WERI-Rb-1 (cell line): ENCODE measurements around the gene TP73.

Experiments
- DNase-seq: peaks from one replicate; pipeline ENCODE4 v3.0.0-alpha.2; 2020
- H3K27ac ChIP-seq: fragments of 250-450 bp; sonication (Bioruptor Pico); 2 replicates; pipeline ENCODE4 v1.5.1; 2020; ENCODE audit warnings: mild to moderate bottlenecking, moderate library complexity
- H3K27me3 ChIP-seq: fragments of 250-450 bp; sonication (Bioruptor Pico); 2 replicates; pipeline ENCODE4 v1.5.1; 2021; ENCODE audit warnings: mild to moderate bottlenecking, low read depth, moderate library complexity; ENCODE audit not compliant: insufficient read depth, severe bottlenecking
- H3K36me3 ChIP-seq: fragments of 250-450 bp; sonication (Bioruptor Pico); 2 replicates; pipeline ENCODE4 v1.5.1; 2020; ENCODE audit warnings: mild to moderate bottlenecking, moderate library complexity
- H3K4me3 ChIP-seq: 2 replicates; pipeline ENCODE4 v1.5.1; 2011; ENCODE audit warnings: low read depth, mild to moderate bottlenecking, control low read depth, low read length
- H3K9me3 ChIP-seq: fragments of 250-450 bp; sonication (Bioruptor Pico); 2 replicates; pipeline ENCODE4 v1.5.1; 2021; ENCODE audit warnings: mild to moderate bottlenecking, moderate library complexity; ENCODE audit not compliant: severe bottlenecking
- TF ChIP-seq, protein P1 (sequence below): IDR thresholded peaks from 2 replicates; pipeline ENCODE4 v1.5.1; 2011; ENCODE audit warnings: low read depth, mild to moderate bottlenecking, control low read depth, inconsistent platforms, low read length

The TP73 gene

DNA sequence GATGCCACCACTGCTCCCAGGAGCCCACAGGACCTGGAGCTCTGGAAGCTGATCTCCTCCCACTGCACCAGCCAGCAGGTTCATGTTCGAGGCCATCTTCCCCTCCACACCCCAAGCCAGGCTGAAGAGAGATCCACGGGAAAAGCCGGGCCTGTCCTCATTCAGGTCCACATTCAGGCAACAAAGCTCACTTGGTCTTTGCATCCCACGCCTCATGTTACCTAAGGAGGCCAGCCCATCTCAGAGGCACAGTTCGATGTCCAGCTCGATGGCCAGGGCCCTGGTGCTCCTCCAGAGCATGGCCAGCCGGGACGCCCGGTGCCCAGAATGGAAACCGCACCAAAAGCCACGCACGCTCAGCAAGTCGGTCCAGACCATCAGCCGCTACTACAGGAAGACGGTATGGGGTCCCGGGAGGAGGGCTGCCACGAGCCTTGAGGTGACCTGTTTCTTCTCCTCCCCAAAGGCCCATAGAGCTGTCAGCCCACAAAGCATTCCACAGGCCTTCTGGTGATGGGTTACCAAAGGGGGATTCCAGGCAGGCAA lies 100.2 kb downstream of the TP73 start, which contains the start of gene CCDC27:
Gene CCDC27 (plus strand): TSS at position 51 of the 546 bp plus-strand sequence. CDS start 32 bp downstream, at position 83.
- TF ChIP-seq, protein P1, sequence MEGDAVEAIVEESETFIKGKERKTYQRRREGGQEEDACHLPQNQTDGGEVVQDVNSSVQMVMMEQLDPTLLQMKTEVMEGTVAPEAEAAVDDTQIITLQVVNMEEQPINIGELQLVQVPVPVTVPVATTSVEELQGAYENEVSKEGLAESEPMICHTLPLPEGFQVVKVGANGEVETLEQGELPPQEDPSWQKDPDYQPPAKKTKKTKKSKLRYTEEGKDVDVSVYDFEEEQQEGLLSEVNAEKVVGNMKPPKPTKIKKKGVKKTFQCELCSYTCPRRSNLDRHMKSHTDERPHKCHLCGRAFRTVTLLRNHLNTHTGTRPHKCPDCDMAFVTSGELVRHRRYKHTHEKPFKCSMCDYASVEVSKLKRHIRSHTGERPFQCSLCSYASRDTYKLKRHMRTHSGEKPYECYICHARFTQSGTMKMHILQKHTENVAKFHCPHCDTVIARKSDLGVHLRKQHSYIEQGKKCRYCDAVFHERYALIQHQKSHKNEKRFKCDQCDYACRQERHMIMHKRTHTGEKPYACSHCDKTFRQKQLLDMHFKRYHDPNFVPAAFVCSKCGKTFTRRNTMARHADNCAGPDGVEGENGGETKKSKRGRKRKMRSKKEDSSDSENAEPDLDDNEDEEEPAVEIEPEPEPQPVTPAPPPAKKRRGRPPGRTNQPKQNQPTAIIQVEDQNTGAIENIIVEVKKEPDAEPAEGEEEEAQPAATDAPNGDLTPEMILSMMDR, result no peak
- DNase-seq, result no peak
- Histone ChIP-seq H3K4me3 (no peak within 1 kb of the TSS), H3K27me3 (no peaks in the 10 kb centered on the region), H3K36me3 (no peaks in the 10 kb centered on the region), H3K27ac (no peak within 1 kb of the TSS), H3K9me3 (no peaks in the 10 kb centered on the region)

DNA sequence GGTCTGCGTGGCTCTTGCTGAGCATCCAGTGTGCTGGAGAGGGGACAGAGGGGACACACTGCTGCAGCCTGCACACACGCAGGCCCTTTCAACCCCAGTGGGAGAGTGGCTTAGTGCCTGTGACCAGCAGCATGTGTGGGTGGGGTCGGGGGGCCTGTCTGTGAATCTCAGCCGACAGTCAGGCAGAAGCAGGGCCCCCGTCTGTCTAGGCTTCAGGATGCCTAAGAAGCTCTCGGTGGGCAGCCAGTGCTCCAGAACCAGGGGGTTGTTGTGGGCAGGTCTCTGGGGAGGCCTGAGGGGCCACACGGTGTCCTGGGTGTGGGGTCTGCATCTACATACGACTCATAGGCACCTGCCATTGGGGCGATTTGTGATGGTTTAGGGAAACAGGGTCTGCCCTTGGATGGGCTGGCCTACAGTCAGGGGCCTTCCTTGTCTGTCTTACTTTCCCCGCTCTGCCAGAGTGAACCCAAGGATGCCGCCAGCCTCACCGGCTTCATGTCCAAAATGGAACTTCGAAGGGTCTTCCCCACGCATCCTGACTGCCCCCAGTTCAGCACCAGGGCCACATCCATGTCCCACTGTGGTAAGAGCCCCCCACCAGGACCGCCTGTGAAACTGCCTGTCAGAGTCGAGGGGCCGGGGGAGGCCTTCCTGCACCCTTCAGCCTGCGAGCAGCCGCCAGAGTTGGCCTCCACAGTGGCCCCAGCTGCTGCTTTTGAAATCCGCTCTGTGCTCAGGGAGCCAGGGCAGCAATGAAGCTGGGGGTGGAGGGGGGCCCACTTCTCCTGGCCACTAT lies 101.5 kb downstream of the TP73 start:
- Histone ChIP-seq H3K9me3 (no peaks in the 10 kb centered on the region), H3K36me3 (no peaks in the 10 kb centered on the region), H3K4me3 (no peak overlapping the region), H3K27me3 (no peaks in the 10 kb centered on the region), H3K27ac (no peak overlapping the region)
- DNase-seq, result no peak
- TF ChIP-seq, protein P1, result no peak

DNA sequence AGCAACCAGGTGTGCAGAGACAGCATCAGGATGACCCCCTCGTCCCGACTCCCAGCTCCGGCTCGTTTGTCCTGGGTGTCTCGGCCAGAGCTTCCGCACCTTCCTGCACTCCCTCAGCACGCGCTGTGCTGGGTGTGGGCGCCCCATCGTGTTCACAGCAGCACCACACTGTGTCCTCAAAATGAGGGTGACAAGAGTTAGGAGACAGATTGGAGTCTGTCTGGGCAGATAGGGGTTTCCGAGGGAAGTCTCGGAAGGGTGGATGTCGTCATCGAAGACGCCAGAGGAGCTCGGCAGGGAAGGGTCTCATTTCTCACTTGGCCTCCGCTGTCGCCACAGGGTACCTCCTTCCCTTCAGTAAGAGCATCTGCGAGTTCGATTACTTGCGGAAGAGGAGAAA lies 104.1 kb downstream of the TP73 start:
- H3K9me3 ChIP-seq, result no peaks in the 10 kb centered on the region
- H3K4me3 ChIP-seq, result no peak overlapping the region
- TF ChIP-seq, protein P1, result no peak
- DNase-seq, result no peak
- no peaks in the 10 kb centered on the region for H3K36me3 ChIP-seq
- H3K27me3 ChIP-seq, result no peaks in the 10 kb centered on the region
- no peak overlapping the region for H3K27ac ChIP-seq

DNA sequence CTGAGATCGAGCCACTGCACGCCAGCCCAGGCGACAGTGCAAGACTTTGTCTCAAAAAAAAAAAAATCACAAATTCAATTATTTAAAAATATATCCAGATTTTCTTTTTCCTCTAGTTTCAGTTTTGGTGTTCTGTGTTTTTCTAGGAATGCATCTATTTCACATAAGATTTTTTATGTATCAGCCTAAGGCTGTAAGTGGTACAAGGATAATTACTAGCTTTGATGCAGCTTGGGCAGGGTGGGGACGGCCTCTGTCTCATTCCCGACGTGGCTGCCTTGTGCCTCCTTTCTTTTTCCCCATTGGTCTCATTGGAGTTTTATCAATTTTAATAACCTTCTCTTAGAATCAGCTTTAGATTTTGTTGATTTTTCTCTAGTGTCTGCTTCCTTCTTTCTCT lies 106.8 kb downstream of the TP73 start:
- DNase-seq, result no peak
- Histone ChIP-seq H3K36me3 (no peaks in the 10 kb centered on the region), H3K27me3 (no peaks in the 10 kb centered on the region), H3K27ac (no peak overlapping the region), H3K9me3 (no peaks in the 10 kb centered on the region), H3K4me3 (no peak overlapping the region)
- TF ChIP-seq, protein P1, result no peak

DNA sequence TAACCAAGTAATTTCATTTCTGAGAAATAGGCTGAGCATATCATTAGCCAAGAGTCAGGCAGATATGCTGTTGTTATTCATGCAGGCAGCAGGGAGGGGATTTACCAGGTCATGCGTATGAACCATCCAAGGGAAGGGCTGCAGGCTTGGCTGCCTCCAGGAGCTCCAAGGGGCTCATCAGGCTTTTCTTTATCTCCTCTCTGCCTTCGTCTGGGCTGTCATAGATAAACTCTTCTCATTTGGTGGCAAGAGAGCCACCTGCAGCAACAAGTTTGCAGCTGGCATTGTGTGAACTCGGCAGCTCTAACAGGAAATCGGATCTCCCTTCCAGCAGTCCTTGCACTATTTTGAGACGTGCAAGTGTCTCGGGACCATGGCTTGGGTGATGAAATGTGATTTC lies 107.5 kb downstream of the TP73 start:
- H3K4me3 ChIP-seq, result no peak overlapping the region
- no peak overlapping the region for H3K27ac ChIP-seq
- no peaks in the 10 kb centered on the region for H3K36me3 ChIP-seq
- H3K27me3 ChIP-seq, result no peaks in the 10 kb centered on the region
- no peak for DNase-seq
- TF ChIP-seq, protein P1, result no peak
- no peaks in the 10 kb centered on the region for H3K9me3 ChIP-seq
